H9 (cell line): ENCODE data around the gene SULT2A1. TPM values are rescaled to one million over a fixed set of nuclear protein-coding genes. Genes with fewer than 3 reads are reported as not detected.
"Not testable (repeated sequence)": the region's sequence is repeated elsewhere in the genome, so short reads cannot be mapped to it uniquely, and the experiment has no call there.

Experiments used
- DNase-seq: peaks from one replicate; pipeline ENCODE4 v3.0.0-alpha.2; 2017
- H2AFZ ChIP-seq: one replicate; pipeline ENCODE4 v1.6.1; 2013; ENCODE audit warnings: mild to moderate bottlenecking, low read length, control low read depth, moderate library complexity
- H2AK5ac ChIP-seq: 2 replicates; pipeline ENCODE4 v1.6.1; 2013; ENCODE audit warnings: low read length, control low read depth, mixed read lengths; ENCODE audit not compliant: insufficient read length
- H2BK120ac ChIP-seq: one replicate; pipeline ENCODE4 v1.6.1; 2013; ENCODE audit warnings: low read depth, mild to moderate bottlenecking, low read length, control low read depth, inconsistent platforms; ENCODE audit not compliant: poor library complexity, severe bottlenecking
- H2BK12ac ChIP-seq: 2 replicates; pipeline ENCODE4 v1.6.1; 2013; ENCODE audit warnings: low read length, control low read depth, mixed read lengths, low read depth; ENCODE audit not compliant: insufficient read length
- H2BK15ac ChIP-seq: 2 replicates; pipeline ENCODE4 v1.6.1; 2013; ENCODE audit warnings: low read depth, low read length, control low read depth
- H2BK20ac ChIP-seq: one replicate; pipeline ENCODE4 v1.6.1; 2013; ENCODE audit warnings: low read depth, mild to moderate bottlenecking, low read length, control low read depth, inconsistent platforms; ENCODE audit not compliant: poor library complexity, severe bottlenecking
- H2BK5ac ChIP-seq: 2 replicates; pipeline ENCODE4 v1.6.1; 2013; ENCODE audit warnings: low read length, control low read depth, mixed read lengths; ENCODE audit not compliant: insufficient read length
- H3K14ac ChIP-seq: 2 replicates; pipeline ENCODE4 v1.6.1; 2013; ENCODE audit warnings: low read length, control low read depth; ENCODE audit not compliant: insufficient read depth
- H3K18ac ChIP-seq: 2 replicates; pipeline ENCODE4 v1.6.1; 2013; ENCODE audit warnings: low read depth, mild to moderate bottlenecking, mixed read lengths, low read length, control low read depth; ENCODE audit not compliant: insufficient read length
- H3K23ac ChIP-seq: 2 replicates; pipeline ENCODE4 v1.6.1; 2013; ENCODE audit warnings: low read length, control low read depth, mixed read lengths, low read depth; ENCODE audit not compliant: insufficient read length
- H3K23me2 ChIP-seq: 2 replicates; pipeline ENCODE4 v1.6.1; 2013; ENCODE audit warnings: low read depth, mild to moderate bottlenecking, mixed read lengths, low read length, control low read depth; ENCODE audit not compliant: insufficient read length, poor library complexity, severe bottlenecking
- H3K27ac ChIP-seq: 2 replicates; pipeline ENCODE4 v1.5.1; 2013; ENCODE audit warnings: low read length, control low read depth, mixed read lengths, low read depth; ENCODE audit not compliant: insufficient read length
- H3K27me3 ChIP-seq: 2 replicates; pipeline ENCODE4 v1.6.1; 2013; ENCODE audit warnings: low read length, control low read depth, inconsistent platforms; ENCODE audit not compliant: insufficient read depth
- H3K4ac ChIP-seq: 2 replicates; pipeline ENCODE4 v1.6.1; 2013; ENCODE audit warnings: low read depth, mild to moderate bottlenecking, control low read depth, inconsistent platforms, low read length, moderate library complexity
- H3K4me1 ChIP-seq: 2 replicates; pipeline ENCODE4 v1.6.1; 2013; ENCODE audit warnings: low read length, control low read depth, inconsistent platforms; ENCODE audit not compliant: insufficient read depth
- H3K4me2 ChIP-seq: 2 replicates; pipeline ENCODE4 v1.6.1; 2013; ENCODE audit warnings: low read length, control low read depth, mixed read lengths; ENCODE audit not compliant: insufficient read length, insufficient read depth
- H3K56ac ChIP-seq: 2 replicates; pipeline ENCODE4 v1.6.1; 2013; ENCODE audit warnings: low read depth, mild to moderate bottlenecking, mixed read lengths, low read length, control low read depth; ENCODE audit not compliant: insufficient read length
- H3K79me1 ChIP-seq: 2 replicates; pipeline ENCODE4 v1.6.1; 2013; ENCODE audit warnings: low read depth, mild to moderate bottlenecking, moderate library complexity, low read length, control low read depth, inconsistent platforms; ENCODE audit not compliant: insufficient read depth, poor library complexity, severe bottlenecking
- H3K79me2 ChIP-seq: 2 replicates; pipeline ENCODE4 v1.6.1; 2013; ENCODE audit warnings: low read length, control low read depth, inconsistent platforms; ENCODE audit not compliant: insufficient read depth
- H3K9ac ChIP-seq: 2 replicates; pipeline ENCODE4 v1.6.1; 2013; ENCODE audit warnings: low read length, control low read depth, mixed read lengths; ENCODE audit not compliant: insufficient read length; ENCODE audit errors: extremely low read depth
- H3K9me3 ChIP-seq: one replicate; pipeline ENCODE4 v1.6.1; 2013; ENCODE audit warnings: low read depth, low read length, inconsistent platforms; ENCODE audit not compliant: control insufficient read depth
- H3T11ph ChIP-seq: one replicate; pipeline ENCODE4 v1.6.1; 2013; ENCODE audit warnings: mild to moderate bottlenecking, low read length, control low read depth, inconsistent platforms
- H4K20me1 ChIP-seq: one replicate; pipeline ENCODE4 v1.6.1; 2013; ENCODE audit not compliant: control insufficient read depth, insufficient read length, insufficient read depth
- H4K5ac ChIP-seq: 2 replicates; pipeline ENCODE4 v1.6.1; 2013; ENCODE audit warnings: low read depth, mild to moderate bottlenecking, mixed read lengths, low read length, control low read depth; ENCODE audit not compliant: insufficient read length
- H4K8ac ChIP-seq: replicated peaks from 2 replicates; pipeline ENCODE4 v1.6.1; 2013; ENCODE audit warnings: low read length, control low read depth, mixed read lengths, low read depth; ENCODE audit not compliant: insufficient read length
- H4K91ac ChIP-seq: 2 replicates; pipeline ENCODE4 v1.6.1; 2013; ENCODE audit warnings: low read depth, mild to moderate bottlenecking, moderate library complexity, mixed read lengths, low read length, control low read depth; ENCODE audit not compliant: insufficient read length
- H3K27ac Mint-ChIP-seq, 3 experiments: 2 replicates in 2 of 3; 3 replicates in 1 of 3; pipeline ENCODE4 v1.8.0; 2020 to 2021; ENCODE audit warnings: mixed read lengths in 3 of 3, mild to moderate bottlenecking in 1 of 3, moderate library complexity in 1 of 3
- H3K27me3 Mint-ChIP-seq: 2 replicates; pipeline ENCODE4 v1.8.0; 2021; ENCODE audit warnings: low read depth, mild to moderate bottlenecking, moderate library complexity, mixed read lengths
- H3K36me3 Mint-ChIP-seq, 3 experiments: 2 replicates in 2 of 3; 3 replicates in 1 of 3; pipeline ENCODE4 v1.8.0; 2020 to 2021; ENCODE audit warnings: low read depth in 3 of 3, mixed read lengths in 3 of 3; ENCODE audit not compliant: insufficient read depth in 1 of 3
- H3K4me1 Mint-ChIP-seq, 2 experiments: 2 replicates each; pipeline ENCODE4 v1.8.0; 2020; ENCODE audit warnings: mixed read lengths in 2 of 2
- H3K4me3 Mint-ChIP-seq, 2 experiments: 2 replicates in 1 of 2; 3 replicates in 1 of 2; pipeline ENCODE4 v1.8.0; 2020 to 2021; ENCODE audit warnings: mild to moderate bottlenecking in 2 of 2, mixed read lengths in 2 of 2, moderate library complexity in 1 of 2
- H3K9me3 Mint-ChIP-seq, 2 experiments: 2 replicates in 1 of 2; 3 replicates in 1 of 2; pipeline ENCODE4 v1.8.0; 2020; ENCODE audit warnings: mild to moderate bottlenecking in 2 of 2, mixed read lengths in 2 of 2, moderate library complexity in 1 of 2
- WGBS: extraction: QIAGEN DNeasy Blood & Tissue Kit; methylation state at CpG from one replicate; pipeline ENCODE4 v1.1.7; 2013; ENCODE audit warnings: missing lambda C conversion rate, low lambda C conversion rate, mixed read lengths; ENCODE audit not compliant: insufficient read length; ENCODE audit errors: extremely low coverage; 5-methylcytosine and 5-hydroxymethylcytosine counted together
- total RNA-seq: library from RNA; stranded (reverse); gene quantifications from 2 replicates; pipeline ENCODE4 v1.2.1, GENCODE V29; 2021
- TF ChIP-seq, protein P1 (sequence below): fragments of 200-600 bp; sonication (generic); conservative IDR thresholded peaks from 3 replicates; pipeline ENCODE4 v1.8.0; 2021; ENCODE audit warnings: antibody characterized with exemption, mild to moderate bottlenecking

The SULT2A1 gene
- total RNA-seq, 1 experiment from 2014 or later, result not detected

DNA sequence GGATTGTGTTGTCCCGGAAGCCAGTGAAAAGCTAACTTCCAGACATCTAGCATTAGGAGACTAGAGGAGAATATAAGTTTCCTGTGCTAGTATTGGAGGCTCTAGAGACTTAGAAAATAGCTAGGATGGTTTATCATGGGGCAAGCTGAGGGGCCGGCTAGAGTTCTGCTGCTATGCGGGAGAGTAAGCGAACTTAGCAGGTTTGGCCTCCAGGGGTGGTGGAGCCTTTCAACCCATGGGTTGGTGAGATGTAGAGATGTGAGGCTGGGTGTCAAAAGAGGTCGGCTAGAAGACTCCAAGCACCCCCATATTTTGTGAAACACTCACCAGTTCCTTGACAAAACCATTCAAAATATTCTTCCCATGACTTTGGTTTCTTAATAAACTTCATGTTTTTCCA is 4.4 kb downstream of the SULT2A1 start:
- no peak overlapping the region for H2BK12ac ChIP-seq
- H4K8ac ChIP-seq, result no peak overlapping the region
- H3K14ac ChIP-seq, result no peak overlapping the region
- H4K5ac ChIP-seq, result no peak overlapping the region
- H3K23ac ChIP-seq, result no peak overlapping the region
- H3K79me2 ChIP-seq, result no peaks in the 10 kb centered on the region
- H3K23me2 ChIP-seq, result no peaks in the 10 kb centered on the region
- Mint-ChIP-seq H3K4me3 (no peak overlapping the region), H3K4me1 (peaks cover 6 to 8% of the 10 kb centered on the region in 2 experiments; a peak in 2 of 4 replicates), H3K9me3 (0 out of 5 replicates have a peak, but pooled peaks cover 2 to 4% of the 10 kb centered on the region in 2 experiments), H3K27me3 (no peaks in the 10 kb centered on the region; the same call in none of the 2 replicates), H3K36me3 (peaks cover 0 to 4% (median 0%) of the 10 kb centered on the region in 3 experiments; a peak in 2 of 7 replicates), H3K27ac (no peak overlapping the region)
- H3T11ph ChIP-seq, result no peak overlapping the region
- H3K18ac ChIP-seq, result no peak overlapping the region
- no peak overlapping the region for H3K27ac ChIP-seq
- H3K56ac ChIP-seq, result no peak overlapping the region
- H2BK15ac ChIP-seq, result no peak overlapping the region
- H3K27me3 ChIP-seq, result no peaks in the 10 kb centered on the region
- no peak overlapping the region for H2AK5ac ChIP-seq
- H2AFZ ChIP-seq, result no peak overlapping the region
- H3K4me1 ChIP-seq, result no peaks in the 10 kb centered on the region
- H3K9me3 ChIP-seq, result no peaks in the 10 kb centered on the region
- TF ChIP-seq, protein P1, sequence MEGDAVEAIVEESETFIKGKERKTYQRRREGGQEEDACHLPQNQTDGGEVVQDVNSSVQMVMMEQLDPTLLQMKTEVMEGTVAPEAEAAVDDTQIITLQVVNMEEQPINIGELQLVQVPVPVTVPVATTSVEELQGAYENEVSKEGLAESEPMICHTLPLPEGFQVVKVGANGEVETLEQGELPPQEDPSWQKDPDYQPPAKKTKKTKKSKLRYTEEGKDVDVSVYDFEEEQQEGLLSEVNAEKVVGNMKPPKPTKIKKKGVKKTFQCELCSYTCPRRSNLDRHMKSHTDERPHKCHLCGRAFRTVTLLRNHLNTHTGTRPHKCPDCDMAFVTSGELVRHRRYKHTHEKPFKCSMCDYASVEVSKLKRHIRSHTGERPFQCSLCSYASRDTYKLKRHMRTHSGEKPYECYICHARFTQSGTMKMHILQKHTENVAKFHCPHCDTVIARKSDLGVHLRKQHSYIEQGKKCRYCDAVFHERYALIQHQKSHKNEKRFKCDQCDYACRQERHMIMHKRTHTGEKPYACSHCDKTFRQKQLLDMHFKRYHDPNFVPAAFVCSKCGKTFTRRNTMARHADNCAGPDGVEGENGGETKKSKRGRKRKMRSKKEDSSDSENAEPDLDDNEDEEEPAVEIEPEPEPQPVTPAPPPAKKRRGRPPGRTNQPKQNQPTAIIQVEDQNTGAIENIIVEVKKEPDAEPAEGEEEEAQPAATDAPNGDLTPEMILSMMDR, result peak; percentile 27; the same call in 2 of the 3 replicates
- H3K4me2 ChIP-seq, result no peak overlapping the region
- H2BK20ac ChIP-seq, result no peak overlapping the region
- no peak overlapping the region for H3K9ac ChIP-seq
- no peaks in the 10 kb centered on the region for H3K79me1 ChIP-seq
- DNase-seq, result no peak
- WGBS, result no CpG with 5 or more reads among the region's 5 CpGs
- H4K20me1 ChIP-seq, result no peaks in the 10 kb centered on the region
- H2BK5ac ChIP-seq, result no peak overlapping the region
- no peak overlapping the region for H3K4ac ChIP-seq
- H4K91ac ChIP-seq, result no peak overlapping the region
- H2BK120ac ChIP-seq, result no peak overlapping the region

DNA sequence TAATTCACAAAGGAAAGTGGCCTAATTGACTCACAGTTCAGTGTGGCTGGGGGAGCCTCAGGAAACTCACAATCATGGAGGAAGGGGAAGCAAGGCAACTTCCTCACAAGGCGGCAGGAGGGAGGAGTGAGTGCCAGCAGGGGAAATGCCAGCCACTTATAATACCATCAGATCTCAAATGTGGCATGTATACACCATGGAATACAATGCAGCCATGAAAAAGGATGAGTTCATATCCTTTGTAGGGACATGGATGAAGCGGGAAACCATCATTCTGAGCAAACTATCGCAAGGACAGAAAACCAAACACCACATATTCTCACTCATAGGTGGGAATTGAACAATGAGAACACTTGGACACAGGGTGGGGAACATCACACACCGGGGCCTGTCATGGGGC is 6.7 kb downstream of the SULT2A1 start:
- not testable (repeated sequence) for H3K27me3 Mint-ChIP-seq

More for the DNA sequence above, 6.7 kb downstream of the SULT2A1 start:
- WGBS, result no CpG with 5 or more reads among the region's 4 CpGs
- not testable (repeated sequence) for H4K8ac ChIP-seq, H2BK20ac ChIP-seq, H3K9me3 Mint-ChIP-seq, H3K9me3 ChIP-seq, H3K23me2 ChIP-seq, H3K4ac ChIP-seq, H4K5ac ChIP-seq, H3K27me3 ChIP-seq, H3K4me2 ChIP-seq, H3K27ac Mint-ChIP-seq, H4K91ac ChIP-seq, H2BK12ac ChIP-seq, H3K9ac ChIP-seq, H2BK5ac ChIP-seq, H4K20me1 ChIP-seq, H2AK5ac ChIP-seq, H3K56ac ChIP-seq, H3K36me3 Mint-ChIP-seq, H3K4me1 Mint-ChIP-seq, H3K23ac ChIP-seq, H3K4me3 Mint-ChIP-seq, DNase-seq, H3K79me1 ChIP-seq, H2AFZ ChIP-seq, H3K27ac ChIP-seq, H2BK15ac ChIP-seq, H3K79me2 ChIP-seq, H3K4me1 ChIP-seq, H3K14ac ChIP-seq, H2BK120ac ChIP-seq, H3K18ac ChIP-seq, H3T11ph ChIP-seq
